Spinal cord (tissue), 10 donors: Measurements from ENCODE around the gene DCST1. TPM values are rescaled to one million over a fixed set of nuclear protein-coding genes. Genes with fewer than 3 reads are reported as not detected.

ENCODE experiments used
- DNase-seq, 6 donors: peaks; one replicate each; pipeline versions ENCODE4 v3.0.0 to v3.0.0-alpha.2; 2013 to 2015; ENCODE audit warnings: low spot score in 6 of 6, low read depth in 4 of 6
- H3K27ac ChIP-seq: one replicate; pipeline ENCODE4 v1.5.1; 2013; ENCODE audit warnings: low read depth, low read length, control low read depth
- H3K27me3 ChIP-seq: one replicate; pipeline ENCODE4 v1.6.1; 2013; ENCODE audit warnings: low read length; ENCODE audit not compliant: control insufficient read depth, insufficient read depth
- H3K36me3 ChIP-seq: one replicate; pipeline ENCODE4 v1.6.1; 2013; ENCODE audit warnings: low read length; ENCODE audit not compliant: control insufficient read depth, insufficient read depth
- H3K4me1 ChIP-seq: one replicate; pipeline ENCODE4 v1.6.1; 2013; ENCODE audit warnings: low read length; ENCODE audit not compliant: control insufficient read depth, insufficient read depth
- H3K4me3 ChIP-seq: one replicate; pipeline ENCODE4 v1.5.1; 2013; ENCODE audit warnings: low read depth, low read length, control low read depth
- H3K9me3 ChIP-seq: one replicate; pipeline ENCODE4 v1.6.1; 2013; ENCODE audit warnings: low read length; ENCODE audit not compliant: control insufficient read depth, insufficient read depth
- WGBS: methylation state at CpG from one replicate; pipeline ENCODE4 v1.1.5; 2013; ENCODE audit warnings: missing lambda C conversion rate; ENCODE audit not compliant: insufficient coverage; 5-methylcytosine and 5-hydroxymethylcytosine counted together
- polyA plus RNA-seq, 2 donors: library from polyadenylated mRNA; unstranded; fragments of 120-200 nt; gene quantifications; one replicate each; pipeline ENCODE4 v1.2.1, GENCODE V29; 2013; ENCODE audit not compliant: insufficient read length in 2 of 2
- total RNA-seq, 2 donors: library from RNA; depleted of rRNA in 1 of 2; stranded (reverse); fragments of 120-200 nt in 1 of 2; fragments of >200 nt in 1 of 2; gene quantifications; one replicate each; pipeline versions ENCODE4 v1.2.3 to v1.2.4, GENCODE V29; 2013 to 2014
- donor health status: healthy.

The DCST1 gene
- total and polyA plus RNA-seq, 4 donors, result 0.11 to 0.33 TPM; not detected in 2

- Histone ChIP-seq H3K4me1 (no peaks in the 10 kb centered on the region), H3K4me3 (no peak overlapping the region), H3K27ac (no peak overlapping the region), H3K27me3 (no peaks in the 10 kb centered on the region), H3K9me3 (no peaks in the 10 kb centered on the region), H3K36me3 (no peaks in the 10 kb centered on the region)
- WGBS, result 89% methylated on average over 11 of the region's 11 CpGs
- DNase-seq, result no peak
Measured at GRCh38 chr1:155030899-155031298, 2.7 kb upstream of the DCST1 start.

- H3K36me3 ChIP-seq, result no peaks in the 10 kb centered on the region
- no peak for DNase-seq
- no peaks in the 10 kb centered on the region for H3K9me3 ChIP-seq
- no peak overlapping the region for H3K4me3 ChIP-seq
- 86% methylated on average over 12 of the region's 12 CpGs for WGBS
- H3K4me1 ChIP-seq, result no peaks in the 10 kb centered on the region
- H3K27ac ChIP-seq, result no peak overlapping the region
- H3K27me3 ChIP-seq, result no peaks in the 10 kb centered on the region
Measured at GRCh38 chr1:155032886-155033285, 738 bp upstream of the DCST1 start.

DNA sequence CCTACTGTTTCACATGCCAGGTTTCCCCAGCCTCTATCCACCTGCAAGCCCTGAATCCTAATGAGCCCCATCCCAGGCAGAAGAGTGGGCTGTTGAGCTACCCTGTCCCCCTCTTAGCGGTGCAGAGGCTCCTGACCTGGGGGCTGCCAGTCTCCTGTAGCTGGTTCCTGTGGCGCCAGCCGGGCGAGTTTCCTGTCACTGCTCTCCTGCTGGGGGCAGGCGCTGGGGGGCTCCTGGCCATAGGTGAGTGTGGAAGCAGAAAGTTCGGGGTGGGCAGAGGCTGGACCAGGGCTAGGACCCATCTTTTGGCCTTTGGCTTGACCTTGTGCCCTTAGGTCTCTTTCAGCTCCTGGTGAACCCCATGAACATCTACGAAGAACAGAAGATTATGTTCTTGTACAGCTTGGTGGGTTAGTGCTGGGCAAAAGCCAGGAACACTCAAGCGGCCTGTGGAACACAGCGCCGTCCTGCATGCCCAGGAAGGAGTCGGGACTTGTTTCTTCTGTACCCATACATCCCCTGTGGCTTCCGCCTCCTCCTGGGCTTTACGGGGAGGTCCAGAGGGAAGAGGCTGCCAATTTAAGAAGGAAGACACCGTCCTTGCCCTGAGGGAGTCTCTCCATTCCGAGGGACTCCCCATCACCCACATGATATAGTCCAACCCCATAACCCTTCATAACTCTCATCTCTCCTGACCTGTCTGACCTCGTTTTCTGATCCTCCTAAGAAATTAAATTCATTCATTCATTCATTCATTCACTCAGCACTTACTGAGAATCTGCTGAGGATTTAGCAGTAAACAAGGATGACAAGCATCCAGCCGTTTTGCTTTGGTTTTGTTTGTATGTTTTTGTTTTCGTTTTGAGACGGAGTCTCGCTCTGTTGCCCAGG, 939 bp downstream of the DCST1 start:
- no peaks in the 10 kb centered on the region for H3K4me1 ChIP-seq
- WGBS, result 84% methylated on average over 11 of the region's 20 CpGs
- DNase-seq, result no peak

GRCh38 chr1:155035936-155036335, 2.3 kb downstream of the DCST1 start:
- Histone ChIP-seq H3K4me1 (no peaks in the 10 kb centered on the region), H3K9me3 (no peaks in the 10 kb centered on the region), H3K27ac (no peak overlapping the region), H3K27me3 (no peaks in the 10 kb centered on the region), H3K4me3 (no peak overlapping the region), H3K36me3 (no peaks in the 10 kb centered on the region)
- no peak for DNase-seq
- WGBS, result 100% methylated on average over 1 of the region's 2 CpGs

More for the DNA sequence above, 939 bp downstream of the DCST1 start:
- no peaks in the 10 kb centered on the region for H3K36me3 ChIP-seq
- H3K4me3 ChIP-seq, result no peak overlapping the region
- no peak overlapping the region for H3K27ac ChIP-seq
- H3K9me3 ChIP-seq, result no peaks in the 10 kb centered on the region
- H3K27me3 ChIP-seq, result no peaks in the 10 kb centered on the region

DNA sequence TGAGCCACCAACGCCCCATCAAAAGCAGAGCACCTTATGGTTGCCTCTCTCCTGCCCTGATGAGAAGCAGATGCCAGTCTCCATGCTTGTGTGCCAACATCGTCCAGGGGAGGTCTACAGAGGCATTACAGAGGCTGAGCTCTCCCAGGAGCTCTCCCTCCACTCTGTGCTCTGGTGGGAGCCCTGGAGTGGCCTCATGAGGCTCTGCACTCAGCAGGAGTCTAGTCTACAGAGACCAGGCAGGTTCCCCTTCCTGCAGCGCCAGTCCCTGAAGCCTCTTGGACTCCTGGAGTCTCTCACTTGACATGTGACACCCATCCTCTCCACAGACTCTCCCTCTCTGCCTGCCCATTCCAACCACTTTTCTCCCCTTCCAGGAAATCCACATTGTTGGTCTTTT, 3.4 kb downstream of the DCST1 start:
- Histone ChIP-seq H3K27ac (no peak overlapping the region), H3K9me3 (no peaks in the 10 kb centered on the region), H3K36me3 (no peaks in the 10 kb centered on the region), H3K4me1 (no peaks in the 10 kb centered on the region), H3K4me3 (no peak overlapping the region), H3K27me3 (no peaks in the 10 kb centered on the region)
- no peak for DNase-seq
- 85% methylated on average over 3 of the region's 3 CpGs for WGBS

- Histone ChIP-seq H3K9me3 (no peaks in the 10 kb centered on the region), H3K36me3 (no peaks in the 10 kb centered on the region), H3K27ac (no peak overlapping the region), H3K4me1 (no peaks in the 10 kb centered on the region), H3K4me3 (no peak overlapping the region), H3K27me3 (no peaks in the 10 kb centered on the region)
- 84% methylated on average over 6 of the region's 6 CpGs for WGBS
- DNase-seq, result no peak
Measured at GRCh38 chr1:155037851-155038441, 4.3 kb downstream of the DCST1 start.

DNA sequence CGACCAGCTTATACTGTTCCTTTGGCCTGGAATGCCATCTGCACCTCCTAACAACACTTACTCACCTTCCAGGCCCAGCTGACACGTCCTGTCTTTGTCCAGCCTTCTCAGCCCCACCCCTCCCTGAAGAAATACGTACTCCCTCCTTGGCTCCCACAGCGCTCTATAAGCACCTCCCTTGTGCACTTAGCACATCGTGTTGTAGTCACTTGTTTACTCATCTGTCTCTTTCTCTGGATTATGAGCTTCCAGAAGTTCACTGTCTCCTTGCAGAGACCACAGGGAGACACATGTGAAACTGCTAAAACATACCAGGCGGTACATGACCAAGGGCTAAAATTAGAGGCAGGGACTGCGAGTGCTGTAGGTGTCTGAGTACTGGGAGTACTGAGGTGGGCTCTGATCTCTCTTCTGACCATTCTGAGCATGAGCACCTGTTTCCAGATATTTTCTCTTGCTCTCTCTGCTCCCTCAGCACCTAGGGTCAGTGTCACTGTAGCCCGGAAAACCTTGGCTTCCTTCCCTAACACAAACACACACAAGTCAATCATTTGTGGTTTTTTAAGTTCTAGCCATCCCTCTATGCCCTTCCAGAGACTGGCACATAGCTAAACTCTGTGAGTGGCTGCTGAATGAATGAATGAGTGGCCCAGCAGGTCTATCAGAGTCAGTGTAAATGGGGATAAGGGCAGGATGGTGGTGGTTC, 5.1 kb downstream of the DCST1 start:
- Histone ChIP-seq H3K4me3 (no peak overlapping the region), H3K36me3 (no peaks in the 10 kb centered on the region), H3K27me3 (no peaks in the 10 kb centered on the region), H3K9me3 (no peaks in the 10 kb centered on the region), H3K4me1 (no peaks in the 10 kb centered on the region), H3K27ac (no peak overlapping the region)
- no peak for DNase-seq
- WGBS, result 66% methylated on average over 7 of the region's 8 CpGs

DNA sequence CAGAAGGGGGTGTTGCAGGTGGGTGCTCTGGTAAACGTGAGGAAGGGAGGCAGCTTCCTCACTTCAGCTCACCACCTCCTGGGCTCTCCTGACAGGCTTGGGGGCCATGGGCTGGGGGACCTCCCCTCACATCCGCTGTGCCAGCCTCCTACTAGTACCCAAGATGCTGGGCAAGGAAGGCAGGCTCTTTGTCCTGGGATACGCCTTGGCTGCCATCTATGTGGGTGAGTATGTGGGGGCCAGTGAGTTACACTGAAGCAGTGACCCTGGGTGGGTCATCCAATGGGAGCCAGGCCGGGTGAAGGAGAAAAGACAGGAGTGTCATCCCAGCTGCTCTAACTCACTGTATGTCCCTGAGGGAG, 5.7 kb downstream of the DCST1 start:
- 60% methylated on average over 2 of the region's 4 CpGs for WGBS

GRCh38 chr1:155040358-155041093, 6.9 kb downstream of the DCST1 start:
- Histone ChIP-seq H3K27ac (no peak overlapping the region), H3K27me3 (no peaks in the 10 kb centered on the region), H3K36me3 (no peaks in the 10 kb centered on the region), H3K9me3 (no peaks in the 10 kb centered on the region), H3K4me1 (no peaks in the 10 kb centered on the region), H3K4me3 (no peak overlapping the region)
- 85% methylated on average over 14 of the region's 14 CpGs for WGBS
- DNase-seq, result no peak

More for the DNA sequence above, 5.7 kb downstream of the DCST1 start:
- Histone ChIP-seq H3K9me3 (no peaks in the 10 kb centered on the region), H3K4me3 (no peak overlapping the region), H3K27ac (no peak overlapping the region), H3K36me3 (no peaks in the 10 kb centered on the region), H3K27me3 (no peaks in the 10 kb centered on the region), H3K4me1 (no peaks in the 10 kb centered on the region)
- no peak for DNase-seq
